ENCODE results near the gene USP11. TPM values are rescaled to one million over a fixed set of nuclear protein-coding genes. Genes with fewer than 3 reads are reported as not detected.

Gene USP11
- total RNA-seq, 1 experiment from 2014 or later, result 153 TPM

- no CpG with 5 or more reads among the region's 5 CpGs for WGBS (ENCODE audit: extremely low coverage, insufficient read length, low lambda C conversion rate)
- H3K27me3 ChIP-seq (ENCODE audit: insufficient read depth, low read length), result no peaks in the 10 kb centered on the region
- H3K4me1 ChIP-seq (ENCODE audit: insufficient read depth, low read length), result no peaks in the 10 kb centered on the region
- H2BK20ac ChIP-seq (ENCODE audit: low read depth, low read length, poor library complexity, severe bottlenecking), result no peak overlapping the region
- no peak overlapping the region for H3K18ac ChIP-seq (ENCODE audit: insufficient read length, low read depth, low read length)
- no peak for TF ChIP-seq CTCF (conservative IDR thresholded peaks at IDR 0.05)
- H2AK5ac ChIP-seq (ENCODE audit: insufficient read length, low read length), result no peak overlapping the region
- H2AFZ ChIP-seq (ENCODE audit: low read length), result no peak overlapping the region
- H3K23ac ChIP-seq (ENCODE audit: insufficient read length, low read depth, low read length), result no peak overlapping the region
- H2BK120ac ChIP-seq (ENCODE audit: low read depth, low read length, poor library complexity, severe bottlenecking), result no peak overlapping the region
- no peak overlapping the region for H4K5ac ChIP-seq (ENCODE audit: insufficient read length, low read depth, low read length)
- H3K23me2 ChIP-seq (ENCODE audit: insufficient read length, low read depth, low read length, poor library complexity, severe bottlenecking), result no peaks in the 10 kb centered on the region
- H3K79me1 ChIP-seq (ENCODE audit: insufficient read depth, low read depth, low read length, poor library complexity, severe bottlenecking), result no peaks in the 10 kb centered on the region
- no peak overlapping the region for H4K91ac ChIP-seq (ENCODE audit: insufficient read length, low read depth, low read length)
- H3K4me2 ChIP-seq (ENCODE audit: insufficient read depth, insufficient read length, low read length), result no peak overlapping the region
- DNase-seq, result no peak
- H3K4ac ChIP-seq (ENCODE audit: low read depth, low read length), result no peak overlapping the region
- H3K9ac ChIP-seq (ENCODE audit: extremely low read depth, insufficient read length, low read length), result no peak overlapping the region
- Mint-ChIP-seq H3K9me3 (peaks cover 36 to 41% of the 10 kb centered on the region in 2 experiments), H3K4me3 (no peak overlapping the region), H3K36me3 (ENCODE audit: insufficient read depth in 1 of 3, low read depth in 3 of 3) (peaks cover 2 to 16% (median 9%) of the 10 kb centered on the region in 3 experiments), H3K4me1 (peaks cover 4 to 10% of the 10 kb centered on the region in 2 experiments), H3K27me3 (ENCODE audit: low read depth) (peaks cover 10% of the 10 kb centered on the region), H3K27ac (no peak overlapping the region)
- H2BK15ac ChIP-seq (ENCODE audit: low read depth, low read length), result no peak overlapping the region
- H3K14ac ChIP-seq (ENCODE audit: insufficient read depth, low read length), result no peak overlapping the region
- H3K27ac ChIP-seq (ENCODE audit: insufficient read length, low read depth, low read length), result no peak overlapping the region
- no peaks in the 10 kb centered on the region for H4K20me1 ChIP-seq (ENCODE audit: control insufficient read depth, insufficient read depth, insufficient read length)
- no peaks in the 10 kb centered on the region for H3K79me2 ChIP-seq (ENCODE audit: insufficient read depth, low read length)
- H2BK5ac ChIP-seq (ENCODE audit: insufficient read length, low read length), result no peak overlapping the region
- peaks cover 13% of the 10 kb centered on the region for H3K9me3 ChIP-seq (ENCODE audit: control insufficient read depth, low read depth, low read length)
- no peak overlapping the region for H3K56ac ChIP-seq (ENCODE audit: insufficient read length, low read depth, low read length)
- no peak overlapping the region for H3T11ph ChIP-seq (ENCODE audit: low read length)
- no peak overlapping the region for H4K8ac ChIP-seq (replicated peaks; ENCODE audit: insufficient read length, low read depth, low read length)
- H2BK12ac ChIP-seq (ENCODE audit: insufficient read length, low read depth, low read length), result no peak overlapping the region
These were observed 64.1 kb downstream of the USP11 start for GRCh38 chrX:47296766-47297365.
